ENCODE results near the gene ATF7.
"Not testable (repeated sequence)": the region's sequence is repeated elsewhere in the genome, so short reads cannot be mapped to it uniquely, and the experiment has no call there.

The ATF7 gene

DNA sequence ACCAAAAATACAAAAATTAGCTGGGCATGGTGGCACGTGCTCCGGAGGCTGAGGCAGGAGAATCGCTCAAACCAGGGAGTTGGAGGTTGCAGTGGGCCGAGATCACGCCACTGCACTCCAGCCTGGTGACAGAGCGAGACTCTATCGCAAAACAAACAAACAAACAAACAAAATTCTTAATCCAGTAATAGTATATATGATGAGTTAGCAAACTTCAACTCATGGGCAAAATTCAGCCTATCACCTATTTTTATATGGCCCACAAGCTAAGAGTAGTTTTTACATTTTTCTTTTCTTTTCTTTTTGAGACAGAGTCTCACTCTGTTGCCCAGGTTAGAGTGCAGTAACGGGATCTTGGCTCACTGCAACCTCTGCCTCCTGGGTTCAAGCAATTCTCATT lies 14.9 kb downstream of the ATF7 start:
- H3K4me1 ChIP-seq (ENCODE audit: low read length): no peaks in the 10 kb centered on the region

DNA sequence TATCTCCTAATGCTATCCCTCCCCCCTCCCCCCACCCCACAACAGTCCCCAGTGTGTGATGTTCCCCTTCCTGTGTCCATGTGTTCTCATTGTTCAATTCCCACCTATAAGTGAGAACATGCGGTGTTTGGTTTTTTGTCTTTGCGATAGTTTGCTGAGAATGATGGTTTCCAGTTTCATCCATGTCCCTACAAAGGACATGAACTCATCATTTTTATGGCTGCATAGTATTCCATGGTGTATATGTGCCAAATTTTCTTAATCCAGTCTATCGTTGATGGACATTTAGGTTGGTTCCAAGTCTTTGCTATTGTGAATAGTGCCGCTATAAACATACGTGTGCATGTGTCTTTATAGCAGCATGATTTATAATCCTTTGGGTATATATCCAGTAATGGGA lies 19.5 kb downstream of the ATF7 start:
- H4K20me1 ChIP-seq (ENCODE audit: insufficient read depth, low read length); H3K79me2 ChIP-seq (ENCODE audit: low read length); H3K27ac ChIP-seq (ENCODE audit: low read length); H3K4me1 ChIP-seq (ENCODE audit: low read length); H3K36me3 ChIP-seq (replicated peaks; ENCODE audit: low read depth, low read length); H3K27me3 ChIP-seq (ENCODE audit: low read depth, low read length); H3K9ac ChIP-seq (ENCODE audit: low read length); H3K9me3 ChIP-seq (ENCODE audit: insufficient read depth, low read length); H2AFZ ChIP-seq (ENCODE audit: low read depth, low read length); H3K4me2 ChIP-seq (ENCODE audit: low read length); H3K4me3 ChIP-seq (ENCODE audit: low read length): not testable (repeated sequence)

More for the DNA sequence above, 14.9 kb downstream of the ATF7 start:
- Histone ChIP-seq H4K20me1 (ENCODE audit: insufficient read depth, low read length) (no peaks in the 10 kb centered on the region), H3K79me2 (ENCODE audit: low read length) (peaks cover 5% of the 10 kb centered on the region; the same call in 1 of the 2 replicates), H3K4me3 (ENCODE audit: low read length) (no peak overlapping the region), H3K27ac (ENCODE audit: low read length) (no peak overlapping the region), H3K27me3 (ENCODE audit: low read depth, low read length) (no peaks in the 10 kb centered on the region), H3K4me2 (ENCODE audit: low read length) (no peak overlapping the region), H3K9ac (ENCODE audit: low read length) (no peak overlapping the region), H3K9me3 (ENCODE audit: insufficient read depth, low read length) (no peaks in the 10 kb centered on the region), H2AFZ (ENCODE audit: low read depth, low read length) (no peak overlapping the region), H3K36me3 (replicated peaks; ENCODE audit: low read depth, low read length) (no peaks in the 10 kb centered on the region)
- no peak for TF ChIP-seq EZH2phosphoT487 (IDR thresholded peaks at IDR 0.05; ENCODE audit: low read depth)
- TF ChIP-seq, protein P1, sequence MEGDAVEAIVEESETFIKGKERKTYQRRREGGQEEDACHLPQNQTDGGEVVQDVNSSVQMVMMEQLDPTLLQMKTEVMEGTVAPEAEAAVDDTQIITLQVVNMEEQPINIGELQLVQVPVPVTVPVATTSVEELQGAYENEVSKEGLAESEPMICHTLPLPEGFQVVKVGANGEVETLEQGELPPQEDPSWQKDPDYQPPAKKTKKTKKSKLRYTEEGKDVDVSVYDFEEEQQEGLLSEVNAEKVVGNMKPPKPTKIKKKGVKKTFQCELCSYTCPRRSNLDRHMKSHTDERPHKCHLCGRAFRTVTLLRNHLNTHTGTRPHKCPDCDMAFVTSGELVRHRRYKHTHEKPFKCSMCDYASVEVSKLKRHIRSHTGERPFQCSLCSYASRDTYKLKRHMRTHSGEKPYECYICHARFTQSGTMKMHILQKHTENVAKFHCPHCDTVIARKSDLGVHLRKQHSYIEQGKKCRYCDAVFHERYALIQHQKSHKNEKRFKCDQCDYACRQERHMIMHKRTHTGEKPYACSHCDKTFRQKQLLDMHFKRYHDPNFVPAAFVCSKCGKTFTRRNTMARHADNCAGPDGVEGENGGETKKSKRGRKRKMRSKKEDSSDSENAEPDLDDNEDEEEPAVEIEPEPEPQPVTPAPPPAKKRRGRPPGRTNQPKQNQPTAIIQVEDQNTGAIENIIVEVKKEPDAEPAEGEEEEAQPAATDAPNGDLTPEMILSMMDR (IDR thresholded peaks at IDR 0.05; ENCODE audit: low read depth, low read length): no peak

DNA sequence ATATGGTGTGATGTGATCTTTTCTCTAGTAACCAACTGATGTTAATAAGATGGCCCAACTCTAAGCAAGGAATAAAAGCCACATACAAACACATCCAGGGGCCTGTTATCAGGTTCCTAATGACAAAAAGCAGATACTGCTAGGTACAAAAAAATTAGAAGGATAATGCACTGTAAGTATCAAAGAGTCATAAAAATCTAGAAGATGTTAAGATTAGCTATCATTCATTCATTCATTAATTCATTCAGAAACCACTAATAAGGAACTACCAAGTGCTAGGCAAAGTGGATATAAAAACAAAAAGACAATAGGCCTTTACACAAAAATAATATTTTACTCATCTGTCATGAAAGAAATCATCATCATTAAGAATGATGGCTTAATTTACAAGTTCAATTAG lies 21.6 kb downstream of the ATF7 start:
- Histone ChIP-seq H3K36me3 (replicated peaks; ENCODE audit: low read depth, low read length) (no peaks in the 10 kb centered on the region), H3K4me2 (ENCODE audit: low read length) (no peak overlapping the region), H3K4me3 (ENCODE audit: low read length) (no peak overlapping the region), H3K9me3 (ENCODE audit: insufficient read depth, low read length) (no peaks in the 10 kb centered on the region), H3K4me1 (ENCODE audit: low read length) (no peaks in the 10 kb centered on the region), H3K9ac (ENCODE audit: low read length) (no peak overlapping the region), H4K20me1 (ENCODE audit: insufficient read depth, low read length) (no peaks in the 10 kb centered on the region), H3K79me2 (ENCODE audit: low read length) (no peaks in the 10 kb centered on the region), H3K27ac (ENCODE audit: low read length) (no peak overlapping the region), H2AFZ (ENCODE audit: low read depth, low read length) (no peak overlapping the region), H3K27me3 (ENCODE audit: low read depth, low read length) (no peaks in the 10 kb centered on the region)
- TF ChIP-seq, protein P1 (IDR thresholded peaks at IDR 0.05; ENCODE audit: low read depth, low read length): no peak
- no peak for TF ChIP-seq EZH2phosphoT487 (IDR thresholded peaks at IDR 0.05; ENCODE audit: low read depth)

DNA sequence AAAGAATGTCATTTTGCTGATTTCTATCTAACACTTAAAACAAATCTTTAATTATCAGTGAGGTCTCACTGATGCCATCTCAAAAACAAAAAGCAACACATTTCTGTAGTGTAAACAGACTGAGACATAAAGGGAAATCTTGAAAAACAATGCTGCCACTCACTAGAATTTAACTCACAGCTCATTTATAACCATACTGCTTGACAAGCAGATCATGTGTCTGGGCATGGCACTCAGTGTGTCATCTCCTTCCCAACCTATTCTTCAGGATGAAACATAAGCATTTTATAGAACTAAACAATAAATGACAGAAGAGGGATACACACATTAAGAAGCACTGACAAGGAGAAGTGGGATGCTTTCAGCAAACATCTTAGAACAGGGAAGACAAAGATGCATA lies 22.4 kb downstream of the ATF7 start:
- Histone ChIP-seq H3K4me2 (ENCODE audit: low read length) (no peak overlapping the region), H3K36me3 (replicated peaks; ENCODE audit: low read depth, low read length) (no peaks in the 10 kb centered on the region), H3K9ac (ENCODE audit: low read length) (no peak overlapping the region), H3K27me3 (ENCODE audit: low read depth, low read length) (no peaks in the 10 kb centered on the region), H2AFZ (ENCODE audit: low read depth, low read length) (no peak overlapping the region), H3K4me3 (ENCODE audit: low read length) (no peak overlapping the region), H3K79me2 (ENCODE audit: low read length) (no peaks in the 10 kb centered on the region), H4K20me1 (ENCODE audit: insufficient read depth, low read length) (no peaks in the 10 kb centered on the region), H3K4me1 (ENCODE audit: low read length) (no peaks in the 10 kb centered on the region), H3K9me3 (ENCODE audit: insufficient read depth, low read length) (no peaks in the 10 kb centered on the region), H3K27ac (ENCODE audit: low read length) (no peak overlapping the region)
- TF ChIP-seq EZH2phosphoT487 (IDR thresholded peaks at IDR 0.05; ENCODE audit: low read depth): no peak
- TF ChIP-seq, protein P1 (IDR thresholded peaks at IDR 0.05; ENCODE audit: low read depth, low read length): no peak

DNA sequence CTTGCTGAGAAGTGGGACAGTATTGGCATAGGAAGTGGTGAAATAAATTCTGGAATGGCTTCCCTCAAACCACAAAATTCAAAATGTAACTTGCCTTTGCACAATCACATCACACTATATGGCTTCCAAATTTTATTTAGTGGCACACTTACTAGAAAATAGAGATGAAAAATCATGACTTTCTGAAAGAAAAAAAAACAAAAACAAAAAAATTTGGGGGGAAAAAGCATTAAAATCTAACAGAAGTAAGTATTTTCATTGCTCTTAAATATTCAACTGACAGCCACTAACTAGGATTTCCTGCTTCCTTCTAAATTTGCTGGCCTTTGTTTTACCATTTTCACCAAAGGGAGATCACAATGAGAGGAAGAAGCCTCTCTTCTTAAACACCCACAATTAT lies 23.0 kb downstream of the ATF7 start:
- Histone ChIP-seq H3K79me2 (ENCODE audit: low read length) (no peaks in the 10 kb centered on the region), H3K27me3 (ENCODE audit: low read depth, low read length) (no peaks in the 10 kb centered on the region), H3K4me1 (ENCODE audit: low read length) (no peaks in the 10 kb centered on the region), H3K9ac (ENCODE audit: low read length) (no peak overlapping the region), H3K4me2 (ENCODE audit: low read length) (no peak overlapping the region), H3K9me3 (ENCODE audit: insufficient read depth, low read length) (no peaks in the 10 kb centered on the region), H3K4me3 (ENCODE audit: low read length) (no peak overlapping the region), H4K20me1 (ENCODE audit: insufficient read depth, low read length) (no peaks in the 10 kb centered on the region), H3K27ac (ENCODE audit: low read length) (no peak overlapping the region), H3K36me3 (replicated peaks; ENCODE audit: low read depth, low read length) (peaks cover 4% of the 10 kb centered on the region), H2AFZ (ENCODE audit: low read depth, low read length) (no peak overlapping the region)
- no peak for TF ChIP-seq EZH2phosphoT487 (IDR thresholded peaks at IDR 0.05; ENCODE audit: low read depth)
- TF ChIP-seq, protein P1 (IDR thresholded peaks at IDR 0.05; ENCODE audit: low read depth, low read length): no peak

Data from OCI-LY3 (cell line).